Fibroblast of upper back skin (primary cell): ENCODE results near the gene IRF2BP2.
"Not testable (repeated sequence)": the region's sequence is repeated elsewhere in the genome, so short reads cannot be mapped to it uniquely, and the experiment has no call there.

ENCODE experiments used
- DNase-seq: peaks from one replicate; pipeline ENCODE4 v3.0.0-alpha.2; 2013

Gene IRF2BP2

GRCh38 chr1:234600418-234601281, 9.3 kb downstream of the IRF2BP2 start:
- DNase-seq = peak; percentile 47

GRCh38 chr1:234599617-234600417, 10.2 kb downstream of the IRF2BP2 start:
- peak; percentile 85 for DNase-seq

GRCh38 chr1:234598974-234599616, 10.9 kb downstream of the IRF2BP2 start:
- peak; percentile 56 for DNase-seq

DNA sequence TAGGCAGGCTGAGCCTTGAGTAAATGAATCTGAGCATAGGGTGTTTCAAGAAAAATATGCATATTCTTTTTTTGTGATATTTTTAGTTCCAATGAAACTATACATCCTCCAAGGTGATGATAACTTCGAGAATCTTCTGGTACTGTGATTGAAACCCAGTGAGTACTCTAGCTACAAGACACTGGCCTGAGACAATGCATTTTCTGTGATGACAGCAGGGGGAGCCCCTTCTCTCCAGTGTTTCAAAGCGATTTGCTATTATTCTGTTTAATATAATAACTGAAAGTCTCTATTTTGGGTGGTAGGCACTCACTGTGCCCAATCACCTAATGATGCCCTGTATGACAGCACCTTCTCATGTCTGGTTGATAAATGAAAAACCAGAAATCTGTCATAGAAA, 12.1 kb downstream of the IRF2BP2 start:
- peak; percentile 55 for DNase-seq

GRCh38 chr1:234595899-234596298, 14.1 kb downstream of the IRF2BP2 start:
- no peak for DNase-seq

GRCh38 chr1:234594575-234594974, 15.4 kb downstream of the IRF2BP2 start:
- DNase-seq = not testable (repeated sequence)

DNA sequence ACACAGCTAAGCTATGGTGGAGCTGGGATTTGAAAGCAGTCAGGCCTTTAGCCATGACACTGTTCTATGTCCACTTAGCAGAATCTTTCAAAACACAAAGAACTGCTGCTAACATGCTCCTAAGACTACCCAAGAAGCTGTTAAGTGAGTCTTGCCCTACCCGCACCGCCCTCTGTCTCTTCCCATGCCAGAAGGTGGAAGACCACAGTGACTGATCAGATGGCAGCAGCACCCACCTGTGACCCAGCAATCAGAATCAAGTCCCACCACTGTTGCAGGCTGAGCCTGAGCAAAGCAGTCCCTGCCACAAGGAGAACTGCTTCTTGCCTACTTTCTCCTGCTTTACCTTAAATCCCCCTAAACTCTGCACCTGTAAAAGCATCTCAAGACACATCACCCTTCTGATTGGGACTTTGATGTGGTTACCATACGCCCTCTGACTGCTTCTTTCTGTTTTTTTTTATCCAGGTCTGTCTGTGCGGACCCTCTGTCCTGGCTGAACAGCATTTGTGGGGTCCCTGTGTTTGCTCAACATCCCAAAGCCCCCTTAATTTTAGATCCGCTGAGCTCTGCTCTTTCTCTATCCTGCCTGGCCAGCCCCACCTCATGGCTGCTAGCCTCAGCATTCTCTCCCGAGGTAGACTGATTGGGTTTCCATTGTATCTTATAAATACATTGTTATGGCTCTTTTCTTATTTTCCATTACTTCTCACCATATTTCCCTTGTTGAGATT, 16.0 kb downstream of the IRF2BP2 start:
- DNase-seq = no peak

- no peak for DNase-seq
Observed at GRCh38 chr1:234593109-234593508, 16.9 kb downstream of the IRF2BP2 start.

DNA sequence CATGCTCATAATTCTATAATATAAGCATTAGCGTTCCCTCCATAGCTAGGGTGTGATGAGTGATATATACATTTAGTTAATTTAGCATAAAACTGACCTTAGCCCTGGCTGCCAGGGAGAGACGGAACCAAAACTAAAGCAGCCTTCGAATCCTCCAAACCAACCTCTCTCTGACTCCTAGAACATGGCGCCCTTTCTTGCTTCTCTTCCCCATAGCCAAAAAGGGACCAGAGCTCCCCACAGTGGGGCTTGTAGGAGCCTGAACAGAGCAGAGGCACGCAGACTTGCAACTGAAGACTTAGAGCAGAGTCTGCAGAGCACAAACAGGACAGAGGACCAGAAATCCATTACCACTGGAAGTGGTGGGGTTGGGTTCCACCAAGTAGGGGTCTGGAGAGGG, 17.7 kb downstream of the IRF2BP2 start:
- no peak for DNase-seq

GRCh38 chr1:234591131-234591530, 18.8 kb downstream of the IRF2BP2 start:
- DNase-seq = no peak

DNA sequence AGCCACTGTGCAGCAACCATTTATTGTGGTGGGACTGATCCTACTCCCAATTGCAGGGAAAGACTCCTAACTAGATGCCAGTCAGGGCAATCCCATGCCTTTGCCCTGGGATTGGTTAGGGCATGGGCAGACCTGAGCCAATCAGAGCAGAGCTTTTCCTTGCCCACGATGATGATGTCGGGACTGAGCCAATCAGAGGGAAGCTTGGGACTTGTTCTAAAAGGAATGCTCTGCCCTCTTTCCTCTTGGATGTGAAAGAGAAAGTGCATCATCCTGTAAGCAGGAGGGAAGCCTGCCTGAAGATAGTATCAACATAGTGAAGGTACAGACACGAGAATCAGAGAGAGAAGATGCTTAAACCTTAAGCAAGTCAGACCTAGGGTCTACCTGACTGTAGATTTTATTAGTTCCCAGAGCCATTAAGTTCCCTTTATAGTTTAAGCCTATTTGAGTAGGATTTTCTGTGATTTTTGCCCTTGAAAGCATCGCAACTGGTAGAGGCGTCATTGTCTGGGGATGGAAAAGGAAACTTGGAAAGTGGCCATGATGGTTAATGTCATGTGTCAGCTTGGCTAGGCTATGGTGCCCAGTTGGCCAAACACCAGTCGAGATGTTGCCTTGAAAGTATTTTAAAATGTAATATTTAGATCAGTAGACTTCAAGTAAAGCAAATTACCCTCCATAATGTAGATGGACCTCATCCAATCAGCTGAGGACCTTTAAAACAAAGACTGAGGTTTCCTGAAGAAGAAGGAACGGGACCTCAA, 19.9 kb downstream of the IRF2BP2 start:
- DNase-seq = peak; percentile 45

DNA sequence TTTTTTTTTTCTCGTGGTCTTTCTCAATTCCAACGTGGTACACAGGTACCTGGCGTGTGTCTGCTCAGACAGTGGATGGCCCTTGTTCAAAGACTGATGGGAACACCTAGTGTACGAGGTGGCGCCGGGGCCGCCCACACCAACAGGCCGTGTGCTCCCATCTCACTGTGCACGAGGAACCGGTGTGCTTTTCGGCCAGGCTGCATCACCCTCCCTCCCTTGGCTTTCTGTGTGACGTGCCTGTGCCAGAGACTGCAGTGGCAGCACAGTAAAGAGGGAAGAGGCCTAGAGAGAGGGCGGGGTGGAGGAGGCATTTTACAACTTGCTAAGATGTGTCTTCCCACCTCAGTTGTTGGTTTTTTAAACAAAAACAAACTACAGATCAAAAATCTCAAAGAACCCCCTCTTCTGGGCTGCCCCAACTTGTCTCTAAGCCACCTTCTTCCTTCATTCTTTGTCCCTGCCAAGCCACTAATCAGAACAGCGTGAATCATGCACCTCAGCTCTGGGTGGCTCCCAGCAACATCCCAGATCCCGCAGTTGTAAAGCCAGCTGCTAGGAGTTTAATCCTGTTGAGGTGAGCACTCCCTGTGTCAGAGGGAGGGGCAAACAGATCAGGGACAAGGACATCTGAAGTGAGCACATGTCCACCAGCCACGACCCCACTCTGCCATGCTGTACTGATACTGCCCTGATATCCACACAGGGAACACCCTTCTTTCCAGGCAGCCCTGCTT, 20.7 kb downstream of the IRF2BP2 start:
- peak; percentile 49 for DNase-seq

DNA sequence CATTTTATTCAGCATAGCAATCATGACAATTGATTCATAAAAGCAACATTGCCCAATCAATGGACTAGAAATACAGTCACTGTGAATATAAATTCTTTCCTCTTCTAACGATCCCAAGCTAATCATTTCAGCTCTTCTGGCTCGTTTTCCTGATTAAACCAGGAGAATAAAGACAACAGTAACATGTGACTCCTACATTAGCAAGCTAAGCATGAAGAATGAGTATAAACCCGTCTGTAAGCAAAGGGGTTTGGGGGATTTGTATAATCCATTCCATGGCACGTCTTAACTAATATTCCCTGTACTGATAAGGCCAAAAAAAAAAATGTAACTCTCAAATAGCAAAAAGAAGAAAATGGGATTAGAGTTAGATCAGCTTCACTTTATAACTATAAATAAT, 21.6 kb downstream of the IRF2BP2 start:
- DNase-seq = no peak

DNA sequence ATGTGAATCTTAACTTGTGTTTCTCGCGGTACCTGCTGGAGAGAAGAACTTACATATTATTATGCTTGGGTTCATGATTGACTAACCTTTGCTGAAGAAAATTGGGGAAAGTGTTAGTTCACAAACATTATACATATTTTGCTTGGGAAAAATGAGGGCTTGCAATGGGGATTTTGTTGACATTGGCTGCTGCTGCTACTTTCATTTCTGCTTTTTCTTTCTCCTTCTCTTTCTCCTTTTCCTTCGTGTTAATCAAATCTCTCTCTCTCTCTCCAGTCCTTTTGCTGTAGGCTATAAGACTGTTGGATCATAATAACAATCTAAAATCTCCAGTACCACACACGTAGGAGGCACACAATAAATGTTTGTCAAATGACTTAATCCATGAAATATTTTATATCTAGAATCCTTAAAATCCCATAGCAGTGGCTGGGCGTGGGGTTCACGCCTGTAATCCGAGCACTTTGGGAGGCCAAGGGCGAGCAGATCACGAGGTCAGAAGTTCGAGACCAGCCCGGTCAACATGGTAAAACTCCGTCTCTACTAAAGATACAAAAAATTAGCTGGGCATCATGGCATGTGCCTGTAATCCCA, 23.0 kb downstream of the IRF2BP2 start:
- no peak for DNase-seq

DNA sequence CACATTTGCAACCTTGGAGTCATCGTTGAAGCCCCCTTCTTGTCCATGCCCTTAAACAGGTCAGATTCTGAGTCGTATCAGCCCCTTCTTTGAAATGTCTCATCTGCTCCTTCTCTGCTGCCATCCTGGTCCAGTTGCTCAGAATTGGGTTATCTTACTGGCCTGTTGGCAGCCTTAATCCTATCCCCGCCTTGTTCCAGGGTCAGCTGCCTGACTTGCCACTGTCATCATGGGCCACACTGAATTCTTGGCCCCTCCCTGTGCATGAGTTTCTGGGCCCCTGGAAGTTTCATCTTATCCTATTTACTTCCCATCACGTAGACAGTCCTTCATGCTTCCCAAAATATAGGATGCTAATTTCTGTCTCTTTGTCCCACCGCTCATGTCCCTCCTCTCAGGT, 23.7 kb downstream of the IRF2BP2 start:
- DNase-seq = no peak

DNA sequence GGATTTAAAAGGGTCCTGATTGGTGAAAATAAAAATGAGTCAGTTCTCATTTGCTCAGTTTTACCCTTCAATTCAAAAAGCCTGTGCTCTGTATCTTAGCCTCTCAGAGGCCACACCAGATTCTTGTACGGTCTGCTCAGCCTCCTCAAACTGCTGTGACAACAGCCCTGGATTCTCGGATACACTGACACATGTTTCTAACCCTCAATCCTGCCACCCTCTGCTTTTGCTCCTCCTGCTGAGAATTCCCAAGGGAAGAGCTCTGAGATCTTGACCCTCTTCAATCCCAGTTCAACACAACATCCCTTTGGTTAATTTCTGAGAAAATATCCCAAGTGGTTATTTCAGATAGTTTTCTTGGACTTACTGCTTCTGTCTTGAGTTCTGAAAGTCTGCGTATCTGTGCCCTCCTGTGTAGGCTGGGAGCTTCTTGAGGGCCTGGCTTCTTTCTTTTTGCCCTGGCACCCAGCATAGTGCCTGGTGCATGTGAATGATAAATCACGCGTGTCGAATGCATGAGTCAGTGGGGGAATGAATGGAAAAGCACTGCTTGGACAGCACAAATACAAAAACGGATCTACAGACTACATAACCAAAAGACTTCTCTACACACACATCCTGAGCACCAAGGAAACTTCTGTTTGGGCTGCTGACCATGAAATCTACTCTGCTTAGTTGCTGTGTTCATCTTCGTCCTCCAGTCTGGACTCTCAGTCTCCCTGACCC, 24.5 kb downstream of the IRF2BP2 start:
- peak; percentile 53 for DNase-seq

- DNase-seq = peak; percentile 68
Observed at GRCh38 chr1:234584926-234585325, 25.1 kb downstream of the IRF2BP2 start.

DNA sequence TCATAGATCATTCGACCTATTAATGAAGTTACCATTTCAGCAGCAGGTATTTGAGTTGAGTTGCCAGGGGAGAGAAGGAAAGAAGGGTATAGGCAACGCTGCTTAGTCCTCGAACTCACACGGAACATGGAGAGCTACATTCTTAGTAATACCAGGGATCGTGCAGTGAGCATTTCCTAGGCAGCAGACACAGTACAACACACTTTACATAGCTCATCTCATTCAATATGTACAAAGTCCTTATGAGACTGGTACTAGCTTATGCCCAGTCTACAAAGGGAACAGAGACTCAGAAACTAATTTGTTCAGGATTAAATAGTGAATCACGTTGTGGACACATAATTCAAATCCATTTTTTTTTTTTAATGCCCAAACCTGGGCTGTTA, 25.6 kb downstream of the IRF2BP2 start:
- no peak for DNase-seq

DNA sequence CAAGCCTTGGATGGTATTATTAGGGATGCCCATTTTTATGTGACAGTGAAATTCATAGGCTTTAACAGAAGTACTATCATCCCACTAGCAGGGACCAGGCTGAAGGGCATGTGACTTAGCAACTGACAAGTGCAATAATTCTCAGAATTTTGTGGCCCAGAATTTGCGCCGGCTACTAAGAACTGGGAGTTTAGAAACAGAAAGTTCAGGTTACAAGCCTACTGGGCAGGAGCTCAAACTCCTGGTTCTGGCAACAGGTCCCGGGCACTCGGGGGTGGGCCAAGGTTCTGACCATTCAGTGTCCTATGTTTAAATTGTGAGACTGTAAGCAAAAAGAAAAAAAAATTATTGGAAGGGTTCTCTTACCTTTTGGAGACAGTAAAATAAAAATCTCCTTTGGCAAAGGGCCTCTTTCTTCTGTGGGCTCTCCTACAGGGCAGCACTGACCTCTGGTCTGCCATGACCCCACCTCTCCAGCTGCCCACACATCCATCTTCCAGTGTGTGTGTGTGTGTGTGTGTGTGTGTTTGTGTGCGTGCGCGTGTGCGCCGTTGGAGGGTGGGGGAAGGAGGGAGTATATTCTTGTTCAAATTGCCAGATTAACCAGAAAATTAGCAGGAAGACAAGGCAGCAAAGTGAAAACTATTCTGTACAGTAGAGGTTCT, 26.1 kb downstream of the IRF2BP2 start:
- no peak for DNase-seq
